H1 (cell line): ENCODE results near the gene IL17RD. TPM values are rescaled to one million over a fixed set of nuclear protein-coding genes. Genes with fewer than 3 reads are reported as not detected.
A peak's percentile ranks its signal among the peaks of the same experiment; 100 is the strongest.

ENCODE experiments used
- CTCF ChIA-PET: fragments of 300-600 bp; sonication (Branson Sonifier 250); formaldehyde crosslinking; loops from one replicate; lab custom pipeline; 2021; ENCODE audit not compliant: partially characterized antibody; lab: Charles Lee
- POLR2A ChIA-PET: fragments of 300-600 bp; sonication (Branson Sonifier 250); formaldehyde crosslinking; loops from one replicate; lab custom pipeline; 2021; ENCODE audit warnings: inconsistent platforms; ENCODE audit not compliant: partially characterized antibody; lab: Charles Lee
- DNase-seq, 2 experiments: peaks; one replicate each; pipeline versions ENCODE4 v3.0.0 to v3.0.0-alpha.2; 2010 to 2022; ENCODE audit warnings: low spot score in 2 of 2, low read depth in 1 of 2, mixed read lengths in 1 of 2
- FAIRE-seq: peaks from 2 replicates; lab custom pipeline; 2011; peaks lifted over from hg19 to GRCh38; lab: Jason Lieb, UNC
- H2AFZ ChIP-seq: 2 replicates; pipeline ENCODE4 v1.8.1; 2012; ENCODE audit warnings: low read length, inconsistent platforms
- H2AK5ac ChIP-seq: 2 replicates; pipeline ENCODE4 v1.6.1; 2013; ENCODE audit warnings: low read depth, low read length
- H2BK120ac ChIP-seq: replicated peaks from 2 replicates; pipeline ENCODE3; 2013; ENCODE audit warnings: low read depth, low read length, inconsistent platforms
- H2BK12ac ChIP-seq: 2 replicates; pipeline ENCODE4 v1.6.1; 2013; ENCODE audit warnings: low read depth, low read length
- H2BK15ac ChIP-seq: 2 replicates; pipeline ENCODE4 v1.6.1; 2013; ENCODE audit warnings: low read length
- H2BK20ac ChIP-seq: 2 replicates; pipeline ENCODE4 v1.6.1; 2013; ENCODE audit warnings: low read length
- H2BK5ac ChIP-seq: 2 replicates; pipeline ENCODE4 v1.6.1; 2013; ENCODE audit warnings: low read depth, low read length
- H3K14ac ChIP-seq: 2 replicates; pipeline ENCODE4 v1.6.1; 2013; ENCODE audit warnings: inconsistent platforms; ENCODE audit not compliant: insufficient read length
- H3K18ac ChIP-seq: 2 replicates; pipeline ENCODE4 v1.6.1; 2013; ENCODE audit warnings: low read length; ENCODE audit errors: extremely low read depth
- H3K23ac ChIP-seq: 2 replicates; pipeline ENCODE4 v1.6.1; 2013; ENCODE audit warnings: inconsistent platforms; ENCODE audit not compliant: insufficient read length
- H3K23me2 ChIP-seq: 2 replicates; pipeline ENCODE4 v1.6.1; 2013; ENCODE audit warnings: low read depth, low read length
- H3K27ac ChIP-seq: 2 replicates; pipeline ENCODE4 v1.6.1; 2011; ENCODE audit warnings: low read depth, low read length, inconsistent platforms
- H3K27me3 ChIP-seq, 4 experiments: replicated peaks in 1 of 4; 1 replicate in 1 of 4; 2 replicates in 3 of 4; pipeline versions ENCODE4 v1.6.1 to v1.8.1; 2011 to 2013; ENCODE audit warnings: low read length in 3 of 4, mild to moderate bottlenecking in 3 of 4, inconsistent platforms in 2 of 4, mixed read lengths in 2 of 4, moderate library complexity in 1 of 4; ENCODE audit not compliant: control insufficient read depth in 3 of 4, insufficient read depth in 3 of 4; ENCODE audit errors: extremely low read depth in 1 of 4
- H3K36me3 ChIP-seq, 4 experiments: 2 replicates each; pipeline versions ENCODE4 v1.6.1 to v1.8.1; 2011 to 2013; ENCODE audit warnings: mild to moderate bottlenecking in 4 of 4, low read length in 3 of 4, moderate library complexity in 2 of 4, control low read depth in 1 of 4, inconsistent platforms in 1 of 4; ENCODE audit not compliant: insufficient read depth in 4 of 4, control insufficient read depth in 2 of 4
- H3K4ac ChIP-seq: replicated peaks from 2 replicates; pipeline ENCODE3; 2013; ENCODE audit warnings: low read length, low read depth, mixed read lengths, inconsistent platforms; ENCODE audit not compliant: insufficient read length
- H3K4me1 ChIP-seq, 4 experiments: replicated peaks in 1 of 4; 1 replicate in 1 of 4; 2 replicates in 3 of 4; pipeline versions ENCODE4 v1.6.1 to v1.8.1; 2011 to 2013; ENCODE audit warnings: low read length in 3 of 4, inconsistent platforms in 2 of 4, mixed read lengths in 1 of 4; ENCODE audit not compliant: insufficient read depth in 4 of 4, control insufficient read depth in 3 of 4
- H3K4me2 ChIP-seq, 2 experiments: 2 replicates each; pipeline versions ENCODE4 v1.6.1 to v1.8.1; 2011 to 2013; ENCODE audit warnings: low read depth in 2 of 2, low read length in 2 of 2, control low read depth in 1 of 2, inconsistent platforms in 1 of 2, mild to moderate bottlenecking in 1 of 2; ENCODE audit not compliant: insufficient read depth in 1 of 2
- H3K4me3 ChIP-seq, 4 experiments: fragments of 200-600, 300-600 bp in 1 of 4; sonication (generic), shearing (Covaris generic), sonication (Bioruptor Twin) in 1 of 4; 2 replicates each; pipeline versions ENCODE4 v1.5.1 to v1.8.1; 2011 to 2016; ENCODE audit warnings: low read length in 4 of 4, low read depth in 3 of 4, control low read depth in 2 of 4, inconsistent platforms in 2 of 4, mild to moderate bottlenecking in 2 of 4, mixed read lengths in 1 of 4, moderate library complexity in 1 of 4; ENCODE audit not compliant: insufficient read depth in 2 of 4; ENCODE audit errors: extremely low read depth in 1 of 4
- H3K56ac ChIP-seq: replicated peaks from 2 replicates; pipeline ENCODE3; 2013; ENCODE audit warnings: low read depth, mild to moderate bottlenecking, mixed read lengths, low read length, inconsistent platforms; ENCODE audit not compliant: insufficient read length
- H3K79me1 ChIP-seq: 2 replicates; pipeline ENCODE4 v1.6.1; 2013; ENCODE audit warnings: low read depth, low read length, control low read depth
- H3K79me2 ChIP-seq, 2 experiments: 2 replicates each; pipeline versions ENCODE4 v1.6.1 to v1.8.1; 2012 to 2013; ENCODE audit warnings: low read length in 2 of 2, mild to moderate bottlenecking in 2 of 2, inconsistent platforms in 1 of 2; ENCODE audit not compliant: insufficient read depth in 2 of 2, control insufficient read depth in 1 of 2
- H3K9ac ChIP-seq, 4 experiments: replicated peaks in 1 of 4; 1 replicate in 1 of 4; 2 replicates in 3 of 4; pipeline versions ENCODE4 v1.6.1 to v1.8.1; 2011 to 2013; ENCODE audit warnings: low read depth in 3 of 4, low read length in 3 of 4, control low read depth in 2 of 4, mild to moderate bottlenecking in 2 of 4, moderate library complexity in 2 of 4, inconsistent platforms in 1 of 4; ENCODE audit errors: extremely low read depth in 1 of 4
- H3K9me3 ChIP-seq, 2 experiments: 2 replicates each; pipeline versions ENCODE4 v1.6.1 to v1.8.1; 2012 to 2013; ENCODE audit warnings: mild to moderate bottlenecking in 2 of 2, moderate library complexity in 2 of 2, control low read depth in 1 of 2, inconsistent platforms in 1 of 2, low read depth in 1 of 2, low read length in 1 of 2, mixed read lengths in 1 of 2; ENCODE audit not compliant: insufficient read depth in 2 of 2
- H4K20me1 ChIP-seq, 2 experiments: replicated peaks in 1 of 2; 2 replicates each; pipeline versions ENCODE3 to v1.8.1; 2011 to 2013; ENCODE audit warnings: inconsistent platforms in 2 of 2, low read length in 2 of 2, mild to moderate bottlenecking in 1 of 2; ENCODE audit not compliant: insufficient read depth in 2 of 2, control insufficient read depth in 1 of 2
- H4K5ac ChIP-seq: 2 replicates; pipeline ENCODE4 v1.6.1; 2013; ENCODE audit warnings: low read length, low read depth, mixed read lengths, inconsistent platforms; ENCODE audit not compliant: insufficient read length
- H4K8ac ChIP-seq: 2 replicates; pipeline ENCODE4 v1.8.0; 2013; ENCODE audit warnings: mild to moderate bottlenecking, moderate library complexity, low read length, inconsistent platforms; ENCODE audit not compliant: insufficient read depth; ENCODE audit errors: extremely low read depth
- H4K91ac ChIP-seq: replicated peaks from 2 replicates; pipeline ENCODE3; 2013; ENCODE audit warnings: low read length, mixed read lengths, inconsistent platforms; ENCODE audit not compliant: insufficient read length
- CBX8 ChIP-seq: fragments of 300-800, 300-1000 bp; sonication (generic); IDR thresholded peaks from 2 replicates; pipeline ENCODE4 v1.7.1; 2016; ENCODE audit warnings: low read depth, low read length, borderline replicate concordance
- CTBP2 ChIP-seq: IDR thresholded peaks from 2 replicates; pipeline ENCODE4 v1.7.0; 2011; ENCODE audit warnings: borderline replicate concordance, mild to moderate bottlenecking, moderate library complexity, mixed read lengths, low read length; ENCODE audit not compliant: insufficient read depth, insufficient read length
- EZH2 ChIP-seq: fragments of 200-600 bp; sonication (generic); IDR thresholded peaks from 2 replicates; pipeline ENCODE4 v1.7.1; 2012; ENCODE audit warnings: low read depth, mild to moderate bottlenecking, moderate library complexity, low read length, inconsistent platforms; ENCODE audit not compliant: severe bottlenecking
- FOSL1 ChIP-seq: IDR thresholded peaks from 2 replicates; pipeline ENCODE4 v1.6.1; 2011; ENCODE audit warnings: mild to moderate bottlenecking, low read depth, low read length, moderate library complexity; ENCODE audit not compliant: insufficient read depth
- GABPA ChIP-seq: IDR thresholded peaks from 2 replicates; pipeline ENCODE4 v1.6.1; 2011; ENCODE audit warnings: mild to moderate bottlenecking, low read length, moderate library complexity, borderline replicate concordance; ENCODE audit not compliant: insufficient read depth
- POLR2AphosphoS5 ChIP-seq: IDR thresholded peaks from 2 replicates; pipeline ENCODE4 v1.6.1; 2011; ENCODE audit warnings: low read depth, low read length
- RFX5 ChIP-seq: IDR thresholded peaks from 2 replicates; pipeline ENCODE4 v1.6.1; 2011; ENCODE audit warnings: low read depth, low read length, improper control_type of control experiment, borderline replicate concordance
- SIX5 ChIP-seq: IDR thresholded peaks from 2 replicates; pipeline ENCODE4 v1.6.1; 2011; ENCODE audit warnings: mild to moderate bottlenecking, low read depth, low read length
- SP2 ChIP-seq: IDR thresholded peaks from 2 replicates; pipeline ENCODE4 v1.6.1; 2012; ENCODE audit warnings: mild to moderate bottlenecking, low read length, inconsistent platforms
- TAF7 ChIP-seq: optimal IDR thresholded peaks from 2 replicates; pipeline ENCODE3; 2011; ENCODE audit warnings: low read depth, mild to moderate bottlenecking, inconsistent platforms, low read length, moderate library complexity, borderline replicate concordance
- TBP ChIP-seq: IDR thresholded peaks from 2 replicates; pipeline ENCODE4 v1.6.1; 2011; ENCODE audit warnings: low read depth, low read length, improper control_type of control experiment
- WGBS, 2 experiments: shearing (Covaris generic) in 1 of 2; methylation state at CpG; one replicate each; pipeline versions ENCODE4 v1.1.6 to v1.1.7; 2013 to 2015; ENCODE audit warnings: low lambda C conversion rate in 2 of 2, mixed read lengths in 2 of 2, inconsistent platforms in 1 of 2, low coverage in 1 of 2, missing lambda C conversion rate in 1 of 2; ENCODE audit not compliant: insufficient replicate concordance in 2 of 2, insufficient coverage in 1 of 2, insufficient read length in 1 of 2; ENCODE audit errors: extremely low coverage in 1 of 2, missing lambda C conversion rate in 1 of 2; 5-methylcytosine and 5-hydroxymethylcytosine counted together
- polyA plus RNA-seq, 7 experiments: library from polyadenylated mRNA; depleted of rRNA in 3 of 7; stranded (reverse) in 5 of 7; unstranded in 2 of 7; fragments of >200 nt in 5 of 7; fragments of 200-250 nt in 2 of 7; gene quantifications; 1 replicate in 5 of 7; 2 replicates in 1 of 7; 4 replicates in 1 of 7; pipeline versions ENCODE4 v1.2.1 to v1.2.3, GENCODE V29; 2011 to 2013; ENCODE audit warnings: missing spikeins in 2 of 7, mixed read lengths in 2 of 7
- total RNA-seq: library from RNA; stranded (reverse); fragmentation: NEBNext Ultra II Directional; extraction: Animal tissue kit (Norgen Biotek cat#: 25700); gene quantifications from 2 replicates; pipeline ENCODE4 v1.2.1, GENCODE V29; 2021
- TF ChIP-seq, protein P1 (sequence below): IDR thresholded peaks from 2 replicates; pipeline ENCODE4 v1.6.1; 2011; ENCODE audit warnings: low read length, improper control_type of control experiment

IL17RD gene
- total and polyA plus RNA-seq, 2 of the 8 experiments (the other 6 are each of a cell fraction or from before 2014, with no cell fraction given), result 10.9 to 48.9 TPM

DNA sequence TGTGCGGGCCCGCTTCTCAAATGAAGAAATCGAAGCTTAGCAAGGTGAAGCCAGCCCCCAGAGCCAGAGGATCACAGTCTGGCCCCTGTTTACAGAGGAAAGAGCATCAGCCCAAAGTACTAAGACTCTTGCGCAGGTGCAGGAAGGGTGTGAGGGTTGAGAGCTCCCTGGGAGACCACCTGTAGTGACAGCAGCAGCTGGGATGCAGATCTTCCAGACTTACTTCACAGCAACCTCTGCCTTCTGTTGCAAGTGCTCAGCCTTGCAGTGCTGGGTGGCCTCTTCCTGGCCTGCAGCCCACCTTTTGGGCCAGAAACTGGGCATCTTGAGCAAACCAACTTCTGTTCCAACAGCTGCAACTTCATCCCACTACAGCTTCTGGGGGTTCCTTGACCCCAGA, 85.0 kb downstream of the IL17RD start:
- no peak overlapping the region for H3K4ac ChIP-seq
- no peak overlapping the region for H3K9ac ChIP-seq
- no peak overlapping the region for H4K5ac ChIP-seq
- H3K4me2 ChIP-seq, result peak overlapping the region; percentile 85 to 97; a peak in 2 of 4 replicates
- no peak overlapping the region for H2BK5ac ChIP-seq
- peaks cover 0 to 4% of the 10 kb centered on the region in 2 experiments for H4K20me1 ChIP-seq
- no peak overlapping the region for H4K91ac ChIP-seq
- H3K56ac ChIP-seq, result no peak overlapping the region
- DNase-seq, result no peak
- no peak overlapping the region; the same call in 1 of the 2 replicates for H4K8ac ChIP-seq
- H3K79me1 ChIP-seq, result no peaks in the 10 kb centered on the region
- H2BK20ac ChIP-seq, result no peak overlapping the region
- H3K4me3 ChIP-seq, result peak overlapping the region in 1 of 4 experiments; percentile 96; a peak in 1 of 8 replicates
- H3K23ac ChIP-seq, result no peak overlapping the region
- WGBS, 2 experiments, result 79% methylated on average over 4 of the region's 4 CpGs; no CpG with 5 or more reads in 1 of the 2 experiments
- no peaks in the 10 kb centered on the region for H3K9me3 ChIP-seq
- H3K79me2 ChIP-seq, result no peaks in the 10 kb centered on the region
- CTCF ChIA-PET, result interaction anchor here (0.8 to 2.9 kb wide), 7 partner anchors 14 to 92 kb away, joined by 3 to 14 read pairs (median 3); no protein-coding TSS in a partner anchor
- no peak overlapping the region for H3K27ac ChIP-seq
- FAIRE-seq, result no peak
- H3K14ac ChIP-seq, result no peak overlapping the region
- H2AK5ac ChIP-seq, result no peak overlapping the region
- no peak overlapping the region for H2BK12ac ChIP-seq
- H3K23me2 ChIP-seq, result peaks cover 9% of the 10 kb centered on the region
- H2BK15ac ChIP-seq, result no peak overlapping the region
- H3K18ac ChIP-seq, result no peak overlapping the region
- POLR2A ChIA-PET, result interaction anchor here (1.1 to 2.0 kb wide), 4 partner anchors 8 to 85 kb away, joined by 3 to 7 read pairs (median 5); no protein-coding TSS in a partner anchor
- H3K36me3 ChIP-seq, result no peaks in the 10 kb centered on the region
- peaks cover 0 to 34% (median 27%) of the 10 kb centered on the region in 4 experiments; a peak in 6 of 7 replicates for H3K27me3 ChIP-seq
- H2BK120ac ChIP-seq, result no peak overlapping the region
- peaks cover 4 to 7% (median 5%) of the 10 kb centered on the region in 4 experiments; a peak in 5 of 7 replicates for H3K4me1 ChIP-seq
- no peak overlapping the region for H2AFZ ChIP-seq
- TF ChIP-seq POLR2AphosphoS5, result no peak
- TF ChIP-seq CTBP2, result no peak
- TF ChIP-seq TBP, result no peak
- TF ChIP-seq, protein P1, sequence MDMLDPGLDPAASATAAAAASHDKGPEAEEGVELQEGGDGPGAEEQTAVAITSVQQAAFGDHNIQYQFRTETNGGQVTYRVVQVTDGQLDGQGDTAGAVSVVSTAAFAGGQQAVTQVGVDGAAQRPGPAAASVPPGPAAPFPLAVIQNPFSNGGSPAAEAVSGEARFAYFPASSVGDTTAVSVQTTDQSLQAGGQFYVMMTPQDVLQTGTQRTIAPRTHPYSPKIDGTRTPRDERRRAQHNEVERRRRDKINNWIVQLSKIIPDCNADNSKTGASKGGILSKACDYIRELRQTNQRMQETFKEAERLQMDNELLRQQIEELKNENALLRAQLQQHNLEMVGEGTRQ, result no peak
- no peak for TF ChIP-seq SP2
- TF ChIP-seq GABPA, result no peak
- TF ChIP-seq CBX8, result no peak
- TF ChIP-seq SIX5, result no peak
- no peak for TF ChIP-seq EZH2
- TF ChIP-seq TAF7, result no peak
- TF ChIP-seq FOSL1, result no peak
- TF ChIP-seq RFX5, result no peak
